Stimulated activated naive CD8-positive, alpha-beta T cell treated with anti-CD3 and anti-CD28 coated beads, Interleukin-15, Interleukin-2, amounts not matched to agents 100 ng/mL and 50 ng/mL, for 24 hours (primary cell): ENCODE results near the gene CCNI2.
A peak's percentile ranks its signal among the peaks of the same experiment; 100 is the strongest.

ENCODE experiments used
- H3K27ac Mint-ChIP-seq: one replicate; pipeline ENCODE4 v1.8.0; 2021; ENCODE audit warnings: mild to moderate bottlenecking, mixed read lengths
- H3K27me3 Mint-ChIP-seq: one replicate; pipeline ENCODE4 v1.8.0; 2021; ENCODE audit warnings: mixed read lengths
- H3K36me3 Mint-ChIP-seq: one replicate; pipeline ENCODE4 v1.8.0; 2021; ENCODE audit warnings: low read depth, mixed read lengths
- H3K4me1 Mint-ChIP-seq: one replicate; pipeline ENCODE4 v1.8.0; 2021; ENCODE audit warnings: low read depth, mixed read lengths
- H3K4me3 Mint-ChIP-seq: one replicate; pipeline ENCODE4 v1.8.0; 2021; ENCODE audit warnings: mild to moderate bottlenecking, mixed read lengths
- H3K9me3 Mint-ChIP-seq: one replicate; pipeline ENCODE4 v1.8.0; 2021; ENCODE audit warnings: mixed read lengths

Gene CCNI2

GRCh38 chr5:132778129-132778528 lies 30.9 kb downstream of the CCNI2 start:
- Mint-ChIP-seq H3K9me3 (no peaks in the 10 kb centered on the region), H3K4me3 (peak overlapping the region; percentile 64), H3K4me1 (peaks cover 12% of the 10 kb centered on the region), H3K27ac (peak overlapping the region; percentile 72), H3K36me3 (no peaks in the 10 kb centered on the region), H3K27me3 (peaks cover 51% of the 10 kb centered on the region)

GRCh38 chr5:132778856-132779255 lies 31.6 kb downstream of the CCNI2 start:
- no peaks in the 10 kb centered on the region for H3K36me3 Mint-ChIP-seq
- no peaks in the 10 kb centered on the region for H3K9me3 Mint-ChIP-seq
- H3K27me3 Mint-ChIP-seq = peaks cover 51% of the 10 kb centered on the region
- peaks cover 12% of the 10 kb centered on the region for H3K4me1 Mint-ChIP-seq
- H3K27ac Mint-ChIP-seq = no peak overlapping the region
- H3K4me3 Mint-ChIP-seq = no peak overlapping the region

DNA sequence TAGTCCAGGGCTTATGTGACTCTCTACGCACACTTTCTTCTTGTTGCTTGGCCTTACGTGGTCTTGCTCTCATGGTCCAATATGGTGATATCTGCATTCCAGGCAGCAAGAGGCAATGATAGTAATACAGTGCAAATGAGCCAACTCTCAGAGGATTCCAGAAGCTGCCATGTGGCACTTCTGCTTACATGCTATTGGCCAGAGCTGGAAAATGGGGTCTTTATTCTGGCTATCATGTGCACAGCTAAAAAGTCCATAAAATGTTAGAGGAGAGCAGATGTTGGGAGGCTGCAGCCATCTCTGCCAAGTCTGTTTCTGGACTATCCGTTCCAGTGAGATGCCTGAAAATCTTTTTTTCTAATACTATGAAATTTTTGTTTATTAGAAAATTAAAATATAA lies 32.7 kb downstream of the CCNI2 start:
- H3K36me3 Mint-ChIP-seq = no peaks in the 10 kb centered on the region
- H3K27ac Mint-ChIP-seq = no peak overlapping the region
- H3K4me1 Mint-ChIP-seq = peaks cover 12% of the 10 kb centered on the region
- H3K4me3 Mint-ChIP-seq = no peak overlapping the region
- no peaks in the 10 kb centered on the region for H3K9me3 Mint-ChIP-seq
- H3K27me3 Mint-ChIP-seq = peaks cover 52% of the 10 kb centered on the region

GRCh38 chr5:132780577-132780976 lies 33.4 kb downstream of the CCNI2 start:
- Mint-ChIP-seq H3K27ac (no peak overlapping the region), H3K9me3 (no peaks in the 10 kb centered on the region), H3K4me1 (peaks cover 12% of the 10 kb centered on the region), H3K27me3 (peaks cover 54% of the 10 kb centered on the region), H3K4me3 (no peak overlapping the region), H3K36me3 (no peaks in the 10 kb centered on the region)

DNA sequence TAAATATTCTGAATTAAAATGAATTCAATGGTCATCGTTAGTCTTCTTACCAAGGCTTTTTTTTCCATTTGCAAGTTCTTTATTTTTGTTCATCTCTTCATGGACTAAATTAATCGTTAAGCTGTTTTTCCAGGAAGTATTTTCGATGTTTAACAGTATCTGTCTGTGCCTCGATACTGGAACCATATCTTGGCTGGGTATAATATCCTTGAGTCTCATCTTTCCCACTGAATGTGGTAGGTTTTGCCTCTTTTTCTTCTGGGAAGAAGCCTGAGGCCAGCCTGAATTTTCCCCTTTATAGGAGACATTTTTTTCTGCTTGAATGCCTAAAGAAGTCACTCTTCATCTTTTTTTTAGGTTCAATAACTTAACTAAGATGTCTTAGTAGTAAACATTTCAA lies 33.8 kb downstream of the CCNI2 start:
- Mint-ChIP-seq H3K27ac (no peak overlapping the region), H3K4me1 (peaks cover 12% of the 10 kb centered on the region), H3K9me3 (no peaks in the 10 kb centered on the region), H3K4me3 (no peak overlapping the region), H3K27me3 (peaks cover 57% of the 10 kb centered on the region), H3K36me3 (no peaks in the 10 kb centered on the region)

DNA sequence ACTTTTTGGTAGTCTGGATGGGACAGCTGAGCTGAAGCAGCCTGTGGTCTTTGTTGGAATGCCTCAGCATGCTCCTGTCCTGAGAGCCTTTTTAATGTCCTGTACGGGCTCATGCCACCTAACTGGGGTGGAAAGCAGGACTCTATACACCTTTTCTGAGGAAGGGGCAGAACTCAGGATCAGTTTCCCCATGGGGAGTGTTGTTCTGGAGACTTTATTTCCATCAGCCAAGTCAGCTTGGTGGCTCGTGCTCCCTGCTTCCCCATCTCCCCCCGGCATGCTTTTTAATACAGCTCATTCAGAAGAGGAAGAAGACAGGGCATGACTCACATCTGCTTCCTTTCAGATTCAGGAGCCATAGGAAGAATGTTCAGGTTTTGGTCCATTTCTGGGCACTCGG lies 34.9 kb downstream of the CCNI2 start:
- H3K9me3 Mint-ChIP-seq = no peaks in the 10 kb centered on the region
- peaks cover 12% of the 10 kb centered on the region for H3K4me1 Mint-ChIP-seq
- no peaks in the 10 kb centered on the region for H3K36me3 Mint-ChIP-seq
- H3K27me3 Mint-ChIP-seq = peaks cover 61% of the 10 kb centered on the region
- no peak overlapping the region for H3K27ac Mint-ChIP-seq
- H3K4me3 Mint-ChIP-seq = no peak overlapping the region

DNA sequence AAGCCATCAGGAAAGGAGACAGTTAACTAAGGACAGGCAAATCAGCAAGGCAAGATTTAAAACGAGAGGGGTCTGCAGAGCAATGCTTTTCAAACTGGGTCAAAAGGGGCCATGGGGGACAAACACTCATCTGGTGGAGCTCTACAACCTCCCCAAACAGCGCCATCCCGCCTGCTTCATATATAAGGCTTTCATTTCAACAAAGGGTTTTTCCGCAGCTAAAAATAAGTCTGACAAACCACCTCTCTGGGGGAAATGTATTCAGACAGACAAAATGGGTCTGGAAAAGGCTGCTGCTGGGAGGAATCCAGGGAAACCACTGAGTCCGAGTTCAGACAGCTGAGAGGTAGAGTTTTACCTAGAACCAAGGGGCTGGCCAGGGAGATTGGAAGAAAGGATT lies 38.1 kb downstream of the CCNI2 start:
- H3K9me3 Mint-ChIP-seq = no peaks in the 10 kb centered on the region
- H3K4me1 Mint-ChIP-seq = peaks cover 5% of the 10 kb centered on the region
- peaks cover 43% of the 10 kb centered on the region for H3K27me3 Mint-ChIP-seq
- H3K4me3 Mint-ChIP-seq = no peak overlapping the region
- no peak overlapping the region for H3K27ac Mint-ChIP-seq
- H3K36me3 Mint-ChIP-seq = no peaks in the 10 kb centered on the region

- no peaks in the 10 kb centered on the region for H3K36me3 Mint-ChIP-seq
- H3K9me3 Mint-ChIP-seq = no peaks in the 10 kb centered on the region
- H3K4me1 Mint-ChIP-seq = peaks cover under 1% of the 10 kb centered on the region
- H3K4me3 Mint-ChIP-seq = no peak overlapping the region
- H3K27me3 Mint-ChIP-seq = peaks cover 41% of the 10 kb centered on the region
- no peak overlapping the region for H3K27ac Mint-ChIP-seq
Observed at GRCh38 chr5:132785864-132786263, 38.6 kb downstream of the CCNI2 start.

GRCh38 chr5:132787076-132787475 lies 39.9 kb downstream of the CCNI2 start:
- Mint-ChIP-seq H3K4me1 (no peaks in the 10 kb centered on the region), H3K9me3 (no peaks in the 10 kb centered on the region), H3K27me3 (peaks cover 34% of the 10 kb centered on the region), H3K36me3 (no peaks in the 10 kb centered on the region), H3K4me3 (no peak overlapping the region), H3K27ac (no peak overlapping the region)

DNA sequence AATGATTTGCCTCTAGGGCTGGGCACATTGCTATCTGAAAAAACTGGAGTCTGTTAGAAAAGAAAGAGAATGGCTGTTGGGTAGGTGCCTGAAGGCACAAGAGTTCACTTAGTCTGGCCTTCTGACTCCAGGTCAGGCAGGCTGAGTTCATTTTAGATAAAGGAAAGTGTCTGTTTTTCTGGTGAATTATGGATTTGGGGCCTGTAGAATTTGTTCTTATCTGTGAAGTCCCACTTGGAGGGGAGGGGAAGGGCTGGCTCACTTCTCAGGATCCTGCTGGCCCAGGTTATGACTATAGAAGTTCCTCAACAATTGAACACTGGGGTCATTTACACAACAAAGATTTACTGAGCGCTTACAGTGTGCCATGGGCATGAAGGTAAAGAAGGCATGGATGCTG lies 41.3 kb downstream of the CCNI2 start:
- no peak overlapping the region for H3K27ac Mint-ChIP-seq
- no peak overlapping the region for H3K4me3 Mint-ChIP-seq
- H3K4me1 Mint-ChIP-seq = no peaks in the 10 kb centered on the region
- H3K9me3 Mint-ChIP-seq = no peaks in the 10 kb centered on the region
- H3K36me3 Mint-ChIP-seq = no peaks in the 10 kb centered on the region
- H3K27me3 Mint-ChIP-seq = peaks cover 41% of the 10 kb centered on the region

GRCh38 chr5:132788990-132789886 lies 42.0 kb downstream of the CCNI2 start:
- Mint-ChIP-seq H3K36me3 (no peaks in the 10 kb centered on the region), H3K4me3 (no peak overlapping the region), H3K4me1 (no peaks in the 10 kb centered on the region), H3K9me3 (no peaks in the 10 kb centered on the region), H3K27ac (no peak overlapping the region), H3K27me3 (peaks cover 45% of the 10 kb centered on the region)

- Mint-ChIP-seq H3K4me3 (no peak overlapping the region), H3K9me3 (no peaks in the 10 kb centered on the region), H3K27ac (no peak overlapping the region), H3K27me3 (peaks cover 42% of the 10 kb centered on the region), H3K36me3 (no peaks in the 10 kb centered on the region), H3K4me1 (no peaks in the 10 kb centered on the region)
Observed at GRCh38 chr5:132790201-132790865, 43.1 kb downstream of the CCNI2 start.

GRCh38 chr5:132791026-132791425 lies 43.8 kb downstream of the CCNI2 start:
- H3K36me3 Mint-ChIP-seq = no peaks in the 10 kb centered on the region
- H3K27ac Mint-ChIP-seq = no peak overlapping the region
- peaks cover 35% of the 10 kb centered on the region for H3K27me3 Mint-ChIP-seq
- no peak overlapping the region for H3K4me3 Mint-ChIP-seq
- no peaks in the 10 kb centered on the region for H3K4me1 Mint-ChIP-seq
- no peaks in the 10 kb centered on the region for H3K9me3 Mint-ChIP-seq

DNA sequence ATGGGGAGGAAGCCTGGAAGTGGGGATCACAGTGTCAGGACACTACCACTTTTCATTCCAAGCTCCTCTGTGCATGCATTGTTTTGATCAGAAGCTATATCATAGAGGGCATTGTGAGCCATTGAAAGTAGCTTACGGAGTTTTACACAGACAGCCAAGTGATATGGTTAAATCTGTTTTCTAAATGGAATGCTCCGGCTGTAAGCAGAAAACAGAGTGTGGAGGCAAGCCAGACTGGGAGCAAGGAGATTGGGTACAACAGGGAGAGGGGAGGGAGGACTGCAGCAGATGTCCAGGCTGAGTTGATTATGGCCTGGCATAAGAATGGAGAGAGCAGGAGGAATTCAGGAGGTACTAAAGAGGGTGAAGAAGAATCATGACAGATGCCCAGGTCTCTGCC lies 50.4 kb downstream of the CCNI2 start:
- H3K36me3 Mint-ChIP-seq = no peaks in the 10 kb centered on the region
- H3K27me3 Mint-ChIP-seq = peaks cover 29% of the 10 kb centered on the region
- H3K4me1 Mint-ChIP-seq = no peaks in the 10 kb centered on the region
- H3K27ac Mint-ChIP-seq = no peak overlapping the region
- no peak overlapping the region for H3K4me3 Mint-ChIP-seq
- no peaks in the 10 kb centered on the region for H3K9me3 Mint-ChIP-seq

DNA sequence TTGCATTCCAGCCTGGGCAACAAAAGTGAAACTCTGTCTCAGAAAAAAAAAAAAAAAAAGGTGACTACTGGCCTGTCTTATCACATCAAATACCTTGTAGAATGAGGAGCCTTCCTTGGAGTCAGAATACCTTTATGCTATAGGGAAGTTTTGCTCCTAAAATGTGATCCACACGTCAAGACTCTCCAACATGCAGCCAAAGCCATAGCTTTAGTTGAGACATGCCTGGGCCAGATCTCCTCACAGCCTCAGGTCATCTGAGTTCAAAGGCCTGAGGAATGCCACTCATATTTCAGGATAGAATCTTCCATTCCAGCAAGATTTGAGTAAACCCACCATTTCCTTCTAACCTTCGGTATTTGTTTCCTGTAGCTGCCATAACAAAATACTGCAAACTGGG lies 52.2 kb downstream of the CCNI2 start:
- Mint-ChIP-seq H3K36me3 (no peaks in the 10 kb centered on the region), H3K9me3 (no peaks in the 10 kb centered on the region), H3K27me3 (peaks cover 35% of the 10 kb centered on the region), H3K4me3 (no peak overlapping the region), H3K27ac (no peak overlapping the region), H3K4me1 (no peaks in the 10 kb centered on the region)
